Left renal cortex interstitium (tissue), 4 donors: ENCODE results near the gene DEPDC7. TPM values are rescaled to one million over a fixed set of nuclear protein-coding genes. Genes with fewer than 3 reads are reported as not detected.
"Not testable (repeated sequence)": the region's sequence is repeated elsewhere in the genome, so short reads cannot be mapped to it uniquely, and the experiment has no call there.

Source experiments
- DNase-seq, 4 donors: peaks; one replicate each; pipeline ENCODE4 v3.0.0-alpha.2; 2013; ENCODE audit warnings: low read depth in 4 of 4, low spot score in 2 of 4, missing footprints in 1 of 4
- polyA plus RNA-seq, 4 donors: library from polyadenylated mRNA; unstranded; fragments of 120-200 nt; gene quantifications; one replicate each; pipeline ENCODE4 v1.2.1, GENCODE V29; 2013; ENCODE audit not compliant: insufficient read length in 4 of 4

DEPDC7 gene
- 1 to 10 TPM; 5.9 to 7.3 (median 6.5) TPM for polyA plus RNA-seq

DNA sequence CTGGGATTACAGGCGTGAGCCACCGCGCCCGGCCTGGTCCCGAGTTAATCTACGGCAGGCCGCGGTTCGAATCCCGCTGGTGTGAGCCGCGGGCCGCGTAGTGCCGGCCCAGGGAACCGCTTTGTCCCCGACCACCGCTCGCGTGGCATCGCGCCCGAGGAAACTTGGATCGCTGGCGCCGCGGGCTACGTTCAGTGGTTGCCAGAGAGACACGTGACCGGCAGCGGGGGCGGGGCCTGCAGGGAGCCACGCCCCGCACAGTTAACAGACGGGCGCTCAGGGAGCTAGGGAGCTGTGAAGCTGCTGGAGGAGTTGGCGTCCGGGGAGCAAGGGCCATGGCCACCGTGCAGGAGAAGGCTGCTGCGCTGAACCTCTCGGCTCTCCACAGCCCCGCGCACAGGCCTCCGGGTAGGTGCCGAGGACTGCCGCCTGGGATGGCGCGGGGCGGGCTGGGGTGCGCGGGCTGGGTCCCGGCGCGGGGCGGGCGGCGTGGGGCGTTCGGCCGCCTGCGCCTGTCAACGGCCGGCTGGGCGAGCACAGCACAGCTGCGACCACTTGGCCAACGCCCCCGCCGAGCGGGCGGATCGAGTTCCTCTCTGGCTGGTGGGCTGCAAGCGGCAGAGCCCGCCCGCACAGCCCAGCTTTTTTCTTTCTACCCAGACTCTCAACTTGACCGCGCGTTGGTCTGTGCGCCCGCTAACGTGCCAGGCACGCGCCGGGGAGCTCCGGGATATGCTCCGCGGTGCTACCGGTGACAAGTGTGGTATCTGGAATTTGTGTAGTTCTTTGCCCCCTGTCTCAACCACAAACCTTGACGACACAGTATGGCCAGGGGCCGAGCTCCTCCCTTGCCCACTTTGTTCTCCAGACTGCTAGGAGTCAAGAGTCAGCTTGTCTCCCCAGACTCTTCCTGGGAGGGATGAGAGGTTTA lies at the start of gene DEPDC7:
TSS of gene DEPDC7 (plus strand) at position 258 of the 931 bp plus-strand sequence. CDS start at position 336, 78 bp downstream.
- DNase-seq: peak; percentile 45 to 85 (median 75)

DNA sequence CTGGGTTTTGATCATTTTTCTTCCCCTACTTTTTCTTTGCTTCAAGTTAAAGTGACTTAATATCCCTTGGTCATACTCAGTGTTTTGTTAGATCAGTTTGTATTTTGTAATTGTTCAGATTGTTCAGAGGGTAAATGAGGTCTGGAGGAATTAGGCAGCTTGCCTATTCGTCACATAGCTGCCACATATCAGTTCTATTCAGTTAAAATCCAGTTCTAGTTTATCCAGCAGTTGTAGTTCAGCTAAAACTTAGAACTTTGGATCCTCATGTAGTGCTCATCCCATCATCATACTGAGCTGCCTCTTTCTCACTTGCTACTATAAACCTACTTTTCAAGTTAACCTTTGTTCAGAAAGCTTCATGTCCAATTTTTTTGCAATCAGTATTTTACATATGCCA lies 47.1 kb upstream of the DEPDC7 start:
- DNase-seq: no peak

DNA sequence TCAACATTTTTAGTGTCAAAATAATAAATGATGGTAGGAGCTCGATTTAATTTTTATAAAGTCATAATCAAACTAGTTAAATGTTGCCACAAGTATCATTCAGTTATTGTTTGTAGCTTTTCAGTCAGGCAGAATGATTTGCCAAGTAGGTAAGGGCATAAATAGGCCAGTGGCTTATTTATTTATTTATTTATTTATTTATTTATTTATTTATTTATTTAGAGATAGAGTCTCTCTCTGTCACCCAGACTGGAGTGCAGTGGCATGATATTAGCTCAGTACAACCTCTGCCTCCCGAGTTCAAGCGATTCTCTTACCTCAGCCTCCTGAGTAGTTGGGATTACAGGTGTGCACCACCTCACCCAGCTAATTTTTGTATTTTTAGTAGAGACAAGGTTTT lies 43.4 kb upstream of the DEPDC7 start:
- not testable (repeated sequence) for DNase-seq

DNA sequence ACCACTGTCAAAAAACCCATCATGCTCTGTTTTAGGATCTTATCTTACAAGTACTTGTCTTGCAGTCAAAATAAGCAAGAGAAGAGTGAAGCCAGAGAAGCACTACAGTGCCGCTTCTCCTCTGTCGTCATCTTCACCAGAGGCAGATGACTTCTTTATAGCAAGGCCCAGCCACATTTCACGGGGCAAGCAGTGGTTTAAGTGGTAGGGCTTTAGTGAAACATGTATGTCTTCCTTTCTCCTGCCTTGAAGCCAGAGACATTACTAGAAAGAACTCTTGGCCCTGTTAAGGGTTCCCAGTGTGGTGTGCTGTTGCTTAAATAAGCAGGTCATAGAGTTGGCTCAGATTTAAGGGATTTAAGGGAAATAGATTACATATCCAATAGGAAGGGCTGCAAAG lies 42.9 kb upstream of the DEPDC7 start:
- no peak for DNase-seq

DNA sequence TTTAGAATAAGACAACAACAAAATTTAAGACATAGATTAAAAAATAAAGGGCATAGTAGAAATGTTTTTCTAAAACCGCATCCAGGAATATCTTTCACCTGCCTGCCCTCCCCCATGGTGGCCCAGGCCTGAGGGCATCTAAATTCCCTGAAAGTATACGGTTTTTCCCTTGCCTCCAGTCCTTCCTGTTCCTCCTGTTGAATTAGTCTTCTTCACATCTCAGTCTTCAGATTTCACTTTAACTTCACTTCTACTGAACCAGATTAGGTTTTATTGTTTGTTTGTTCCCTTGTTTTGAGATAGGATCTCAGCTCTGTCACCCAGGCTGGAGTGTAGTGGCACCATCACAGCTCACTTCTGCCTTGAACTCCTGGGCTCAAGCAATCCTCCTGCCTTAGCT lies 33.1 kb upstream of the DEPDC7 start:
- DNase-seq: no peak

DNA sequence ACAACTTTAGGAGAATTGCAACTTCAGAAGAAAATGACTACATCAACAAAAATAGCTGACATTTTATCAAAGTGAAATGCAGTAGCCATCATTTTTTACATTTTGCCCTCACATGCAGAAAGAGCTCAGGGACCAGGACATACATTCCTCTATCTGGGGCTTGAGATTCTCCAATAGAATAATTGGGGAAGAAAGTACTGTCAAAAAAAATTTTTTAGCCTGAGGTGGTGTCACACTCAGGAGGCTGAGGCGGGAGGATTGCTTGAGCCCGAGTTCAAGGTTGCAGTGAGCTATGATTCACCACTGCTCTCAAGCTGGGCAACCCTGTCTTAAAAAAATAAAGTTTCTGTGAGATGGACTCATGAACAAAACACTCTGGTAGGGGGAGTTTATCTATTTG lies 32.2 kb upstream of the DEPDC7 start:
- no peak for DNase-seq

DNA sequence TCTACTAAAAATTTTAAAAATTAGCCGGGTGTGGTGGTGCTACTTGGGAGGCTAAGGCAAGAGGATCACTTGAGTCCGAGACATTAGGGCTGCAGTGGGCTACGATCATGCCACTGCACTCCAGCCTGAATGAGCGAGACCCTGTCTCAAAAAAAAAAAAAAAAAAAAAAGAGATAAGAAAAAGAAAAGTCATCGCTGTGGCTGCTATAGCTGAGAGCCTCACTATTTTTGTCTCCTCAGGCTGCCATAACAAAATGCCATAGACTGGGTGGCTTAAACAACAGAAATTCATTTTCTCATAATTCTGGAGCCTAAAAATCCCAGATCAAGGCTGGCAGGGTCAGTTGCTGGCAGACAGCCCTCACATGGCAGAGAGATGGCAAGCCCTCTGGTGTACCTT lies 30.1 kb upstream of the DEPDC7 start:
- DNase-seq: no peak

DNA sequence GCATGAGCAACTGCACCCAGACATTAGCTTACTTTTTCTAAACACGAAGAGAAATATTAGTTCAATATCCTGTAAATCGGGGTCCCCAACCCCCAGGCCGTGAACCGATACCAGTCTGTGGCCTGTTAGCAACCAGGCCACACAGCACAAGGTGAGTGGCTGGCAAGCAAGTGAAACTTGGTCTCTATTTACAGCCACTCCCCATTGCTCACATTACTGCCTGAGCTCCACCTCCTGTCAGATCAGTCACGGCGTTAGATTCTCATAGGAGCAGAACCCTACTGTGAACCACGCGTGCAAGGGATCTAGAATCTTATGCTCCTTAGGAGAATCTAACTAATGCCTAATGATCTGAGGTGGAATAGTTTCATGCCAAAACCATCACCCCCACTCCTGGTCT lies 27.8 kb upstream of the DEPDC7 start:
- no peak for DNase-seq

DNA sequence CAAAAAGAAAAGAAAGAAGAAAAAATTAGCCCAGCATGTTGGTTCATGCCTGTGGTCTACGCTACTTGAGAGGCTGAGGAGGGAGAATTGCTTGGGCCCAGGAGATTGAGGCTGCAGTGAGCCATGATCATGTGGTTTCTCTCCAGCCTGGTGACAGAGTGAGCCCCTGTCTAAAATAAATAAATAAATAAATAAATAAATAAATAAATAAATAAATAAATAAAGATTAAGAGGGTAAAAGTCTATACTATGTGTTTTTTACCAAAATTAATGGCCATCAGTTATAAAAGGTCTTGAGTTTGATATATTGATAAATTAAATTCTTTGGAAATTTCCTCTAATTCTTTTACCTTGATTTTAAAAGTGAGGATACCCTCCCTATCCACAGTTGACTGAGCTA lies 25.2 kb upstream of the DEPDC7 start:
- no peak for DNase-seq

DNA sequence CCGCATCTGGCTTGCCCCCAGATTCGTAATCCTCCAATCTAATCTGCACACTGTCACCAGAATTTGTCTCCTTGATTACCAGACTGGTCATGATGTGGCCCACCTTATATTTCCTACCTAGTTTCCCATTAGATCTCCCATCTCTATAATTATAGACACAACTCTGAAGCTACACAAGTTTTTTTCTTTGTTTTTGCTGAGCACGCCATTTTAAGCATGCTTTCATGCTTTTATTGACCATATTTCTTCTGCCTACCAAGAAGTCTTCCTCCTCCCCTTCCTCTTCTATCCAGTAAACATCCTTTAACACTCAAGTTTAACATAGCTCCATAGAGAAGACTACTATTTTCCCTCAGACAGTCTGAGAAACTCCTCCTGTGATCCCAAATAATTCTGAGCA lies 24.3 kb upstream of the DEPDC7 start:
- DNase-seq: no peak

DNA sequence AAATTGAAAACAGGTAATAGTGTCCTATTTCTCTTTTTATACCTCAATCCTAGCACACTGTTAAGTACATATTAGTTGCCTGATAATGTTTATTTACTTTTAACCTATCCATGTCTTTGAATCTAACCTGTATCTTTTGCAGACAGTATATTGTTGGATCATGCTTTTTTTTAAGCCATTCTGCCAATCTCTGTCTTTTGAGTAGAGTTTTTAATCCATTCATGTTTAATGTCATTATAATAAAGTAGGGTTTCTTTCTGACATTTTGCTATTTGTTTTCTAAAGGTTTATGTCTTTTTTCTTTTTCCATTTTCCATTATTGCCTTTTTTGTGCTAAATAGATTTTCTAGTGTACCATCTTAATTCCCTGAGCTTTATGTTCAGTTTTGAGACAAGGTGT lies 23.8 kb upstream of the DEPDC7 start:
- no peak for DNase-seq

DNA sequence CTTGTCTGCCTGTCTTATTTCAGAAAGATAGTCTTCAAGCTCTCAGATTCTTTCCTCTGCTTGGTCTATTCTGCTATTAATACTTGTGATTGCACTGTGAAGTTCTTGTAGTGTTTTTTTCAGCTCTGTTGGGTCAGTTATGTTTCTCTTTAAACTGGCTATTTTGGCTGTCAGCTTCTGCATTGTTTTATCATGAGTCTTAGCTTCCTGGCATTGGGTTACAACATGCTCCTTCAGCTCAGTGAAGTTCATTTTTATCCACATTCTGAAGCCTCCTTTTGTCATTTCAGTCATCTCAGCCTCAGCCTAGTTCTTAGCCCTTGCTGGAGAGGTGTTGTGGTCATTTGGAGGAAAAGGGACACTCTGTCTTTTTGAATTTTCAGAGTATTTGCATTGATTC lies 15.5 kb upstream of the DEPDC7 start:
- DNase-seq: no peak

DNA sequence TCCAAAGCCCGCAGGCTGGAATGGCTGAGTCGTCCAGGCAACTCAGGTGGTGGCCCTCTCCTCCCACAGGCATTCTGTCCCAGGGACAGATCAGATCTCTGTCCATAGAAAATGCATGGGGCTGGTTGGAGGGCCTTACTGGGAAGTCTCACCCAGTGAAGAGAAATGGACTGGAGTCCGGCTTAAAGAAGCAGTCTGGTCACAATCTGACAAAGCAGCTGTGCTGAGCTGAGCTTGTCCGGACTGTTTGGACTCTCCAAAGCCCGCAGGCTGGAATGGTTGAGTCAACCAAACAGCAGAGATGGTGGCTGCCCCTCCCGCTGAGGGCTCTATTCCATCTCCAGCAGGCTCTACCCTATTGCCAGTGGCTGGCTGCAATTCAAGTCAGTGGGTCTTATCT lies 14.4 kb upstream of the DEPDC7 start:
- no peak for DNase-seq

DNA sequence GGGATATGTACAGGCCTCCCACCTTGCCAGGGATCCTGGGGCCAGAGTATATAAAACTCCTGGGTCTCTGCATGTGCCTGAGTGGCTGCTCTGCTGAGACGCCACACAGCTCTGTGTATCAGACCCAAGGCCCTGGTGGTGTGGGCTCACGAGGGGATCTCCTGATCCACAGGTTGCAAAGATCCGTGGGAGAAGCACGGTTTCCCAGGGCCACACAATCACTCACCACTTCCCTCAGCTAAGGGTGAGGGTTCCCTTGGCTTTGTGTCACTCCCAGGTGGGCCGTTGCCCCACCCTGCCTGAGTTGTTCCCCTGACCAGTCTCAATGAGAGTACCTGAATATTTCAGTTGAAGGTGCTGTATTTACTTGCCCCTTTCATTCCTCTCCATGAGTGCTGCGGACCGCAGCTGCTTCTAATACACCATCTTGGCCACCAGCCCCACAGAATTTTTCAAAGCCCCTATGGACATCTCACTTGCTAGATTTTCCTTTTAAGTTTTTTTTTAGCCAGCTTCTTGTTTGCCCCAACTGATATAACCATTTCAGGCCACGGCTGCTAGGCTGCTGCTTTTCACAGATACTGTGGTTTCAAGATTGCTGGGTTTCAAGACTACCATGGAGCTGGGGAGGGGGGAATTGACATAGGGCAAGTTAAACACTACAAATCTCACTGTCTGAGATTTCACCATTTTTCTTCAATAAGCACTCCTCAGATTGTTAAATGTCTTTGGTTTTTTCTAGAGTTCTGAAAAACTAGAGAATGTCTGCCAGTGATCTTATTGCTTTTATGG lies 13.7 kb upstream of the DEPDC7 start:
- DNase-seq: no peak

DNA sequence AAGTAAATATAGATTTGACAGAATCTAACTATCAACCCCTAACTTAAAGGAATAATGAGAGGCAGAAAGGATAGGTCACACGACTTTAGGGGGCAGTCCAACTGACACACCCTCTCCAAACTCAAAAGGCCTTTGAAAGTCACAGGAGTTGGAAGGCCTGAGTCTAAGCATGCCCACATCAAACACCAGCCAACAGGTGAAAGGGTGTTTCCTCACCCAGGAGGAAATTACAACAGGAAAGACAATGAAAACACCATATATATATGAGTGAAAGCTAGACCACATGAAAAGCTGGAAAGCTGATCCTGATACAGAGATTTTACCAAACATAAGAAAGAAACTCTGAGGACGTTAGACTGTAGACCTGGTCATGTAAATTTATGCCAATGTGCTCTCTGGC lies 10.5 kb upstream of the DEPDC7 start:
- no peak for DNase-seq

DNA sequence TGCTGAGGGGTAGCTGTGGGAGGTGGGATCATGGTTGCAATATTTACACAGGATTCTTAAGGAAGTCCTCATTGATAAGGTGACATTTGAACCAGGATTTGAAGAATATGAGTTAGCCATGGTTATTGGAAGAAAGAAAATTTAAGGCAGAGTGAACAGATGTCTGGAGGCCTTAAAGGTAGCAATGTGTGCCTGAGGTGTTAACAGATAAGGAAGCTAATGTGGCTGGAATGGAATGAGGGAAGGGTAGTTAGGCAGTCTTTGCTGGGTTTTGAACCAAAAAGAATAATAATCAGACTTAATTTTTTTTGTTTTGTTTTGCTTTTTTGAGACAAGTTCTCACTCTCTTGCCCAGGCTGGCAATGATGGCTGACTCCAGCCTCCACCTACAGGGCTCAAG lies 9.7 kb upstream of the DEPDC7 start:
- DNase-seq: no peak

DNA sequence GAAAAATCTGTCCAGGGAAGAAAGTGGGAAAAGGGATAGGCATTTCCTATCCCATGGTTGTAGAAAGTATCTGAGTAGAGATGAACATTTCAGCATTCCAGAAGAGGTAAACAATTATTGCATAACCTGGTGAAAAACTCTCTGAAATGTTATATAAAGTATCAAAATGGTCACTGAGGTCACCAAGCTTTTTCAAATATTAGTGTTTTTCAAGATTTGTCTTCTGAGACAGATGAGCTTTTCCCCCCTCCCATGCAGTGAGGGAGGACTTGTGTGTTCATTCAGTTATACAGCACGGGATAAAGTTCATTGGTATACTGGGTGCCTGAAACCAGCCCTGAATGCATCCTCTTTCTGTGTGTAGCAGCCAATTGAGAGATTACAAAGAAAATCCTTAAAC lies 1.9 kb upstream of the DEPDC7 start:
- DNase-seq: no peak

DNA sequence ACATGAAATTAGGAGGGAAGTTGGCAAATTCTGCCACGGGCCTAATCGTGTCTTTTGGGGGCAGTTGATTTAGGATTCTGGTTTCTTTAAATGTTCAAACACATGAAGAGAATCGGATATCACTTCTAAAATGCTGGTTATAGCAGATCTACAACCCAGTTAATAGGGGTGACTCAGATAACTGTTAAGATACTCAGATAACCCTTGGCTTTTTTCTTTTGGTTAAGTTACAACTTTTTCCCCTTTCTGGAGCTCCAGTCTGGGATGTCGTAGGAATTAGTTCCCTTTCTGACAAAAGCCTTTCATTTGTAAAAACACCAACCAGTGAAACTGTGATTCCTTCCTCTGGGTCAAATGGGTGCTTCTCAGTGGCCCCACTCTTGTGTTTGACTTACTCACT lies 976 bp downstream of the DEPDC7 start:
- DNase-seq: no peak

DNA sequence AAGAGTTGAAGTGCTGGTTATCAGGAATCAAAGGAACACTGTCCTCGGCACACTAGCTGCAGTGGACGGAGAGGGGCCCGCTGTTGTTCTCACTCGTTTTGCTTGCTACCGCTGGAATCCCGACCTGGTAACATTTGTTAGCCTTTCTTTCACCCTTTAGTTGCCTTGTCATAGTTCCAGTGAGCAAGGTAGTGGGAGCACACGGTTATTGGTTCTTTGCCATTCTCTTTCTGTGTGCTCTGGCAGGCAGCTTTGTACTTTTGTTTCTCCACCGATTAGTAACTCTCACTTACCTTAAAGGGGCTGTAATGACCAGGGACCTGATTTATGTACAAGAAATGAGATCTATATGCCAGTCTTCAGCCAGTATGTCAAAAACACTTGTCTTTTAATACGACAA lies 1.8 kb downstream of the DEPDC7 start:
- DNase-seq: no peak

DNA sequence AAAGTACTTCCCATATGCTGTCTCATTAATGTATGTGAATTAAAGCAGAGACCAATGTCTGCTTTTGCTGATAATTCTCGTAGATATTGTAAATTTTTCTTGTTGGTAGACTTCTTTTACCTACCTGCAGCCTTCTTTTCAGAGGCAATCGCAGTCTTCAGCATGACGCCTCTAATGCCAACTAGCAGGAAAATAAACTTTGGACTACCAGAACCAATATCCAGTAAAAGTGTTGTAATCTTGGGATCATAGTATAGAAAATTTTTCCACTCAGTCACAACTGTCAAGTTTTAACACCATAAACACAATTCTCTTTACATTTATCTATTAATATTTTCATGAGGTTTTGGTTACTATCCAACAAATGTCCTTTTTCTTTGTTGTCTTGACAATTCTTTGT lies 2.3 kb downstream of the DEPDC7 start:
- DNase-seq: no peak

DNA sequence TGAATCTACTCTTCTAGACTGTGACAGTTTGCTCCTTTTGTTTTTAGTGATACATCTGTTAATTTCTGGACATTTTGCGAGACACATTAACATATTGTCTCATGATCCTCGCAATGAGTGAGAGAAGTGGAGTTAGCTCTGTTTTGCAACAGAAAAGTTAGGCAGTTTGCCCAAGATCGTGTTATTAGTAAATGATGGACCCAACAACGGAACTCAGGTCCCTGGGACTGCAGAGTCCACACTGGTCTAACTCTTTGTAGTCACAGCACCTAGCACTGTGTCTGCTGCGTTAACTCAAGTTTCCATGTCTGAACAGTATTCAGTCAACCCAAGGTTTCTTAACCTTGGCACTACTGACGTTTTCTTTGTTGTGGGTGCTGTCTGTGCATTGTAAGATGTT lies 3.2 kb downstream of the DEPDC7 start:
- DNase-seq: no peak

DNA sequence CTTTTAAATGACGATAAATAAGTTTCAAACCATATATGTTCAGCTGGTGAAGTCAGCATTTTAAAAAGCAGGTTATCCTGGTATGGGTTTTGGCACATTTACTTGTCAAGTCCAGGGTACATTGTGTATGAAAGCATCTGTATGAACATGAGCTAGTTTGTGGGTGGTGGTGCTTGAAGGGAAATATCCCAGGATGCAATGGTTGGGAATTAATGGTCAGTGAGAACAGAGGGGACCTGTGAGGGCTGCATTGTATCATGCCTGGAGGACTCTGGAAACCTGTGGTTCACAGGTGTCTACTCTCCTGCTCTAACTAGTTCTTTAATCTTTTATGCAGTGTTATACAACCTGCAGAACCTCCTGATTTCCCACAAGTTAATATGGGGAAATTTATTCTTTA lies 5.8 kb downstream of the DEPDC7 start:
- DNase-seq: no peak
